ENCODE measurements around the gene IL1RL1.
"Not testable (repeated sequence)": the region's sequence is repeated elsewhere in the genome, so short reads cannot be mapped to it uniquely, and the experiment has no call there.

Gene IL1RL1

GRCh38 chr2:102294802-102295489, 16.4 kb upstream of the IL1RL1 start:
- no peak for DNase-seq

- peak; percentile 20 for DNase-seq
Observed at GRCh38 chr2:102295566-102295965, 15.8 kb upstream of the IL1RL1 start.

GRCh38 chr2:102296449-102296848, 14.9 kb upstream of the IL1RL1 start:
- no peak for DNase-seq

DNA sequence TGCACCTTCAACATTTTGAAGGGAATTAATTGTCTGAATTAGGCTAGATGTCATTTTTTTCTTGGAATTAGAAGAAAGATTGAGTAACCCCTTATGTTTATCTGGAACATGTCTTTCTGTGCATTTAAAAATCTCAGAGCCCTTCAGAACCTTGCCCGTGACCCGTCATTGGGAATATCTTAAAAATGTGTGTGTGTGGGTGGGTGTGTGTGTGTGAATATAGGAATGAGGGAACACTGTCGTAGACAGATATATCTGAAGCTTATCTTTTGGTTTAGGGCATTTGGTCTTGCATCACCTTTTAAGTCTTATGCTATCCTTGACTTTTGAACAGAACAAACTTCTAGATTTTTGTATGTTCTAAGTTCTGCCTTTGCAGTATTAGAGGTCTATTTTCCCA, 13.5 kb upstream of the IL1RL1 start:
- DNase-seq = peak; percentile 69

- peak; percentile 89 for DNase-seq
Observed at GRCh38 chr2:102301867-102302362, 9.4 kb upstream of the IL1RL1 start.

DNA sequence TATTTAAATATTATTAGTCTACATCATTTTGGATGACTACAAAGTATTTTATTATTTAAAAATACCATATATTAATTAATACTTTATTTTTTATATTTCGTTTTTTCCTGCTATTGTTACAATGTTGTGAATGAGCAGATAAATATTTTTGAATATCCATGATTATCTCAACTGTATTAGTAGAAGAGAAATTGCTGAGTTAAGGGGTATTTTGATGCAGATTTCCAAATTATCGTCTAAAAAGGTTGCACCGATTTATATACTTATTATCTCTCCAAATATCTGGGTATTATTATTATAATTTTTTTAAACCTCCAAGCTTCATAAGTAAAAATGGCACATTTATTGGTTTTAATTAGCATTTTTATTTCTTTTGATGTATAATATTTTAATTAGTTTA, 8.9 kb upstream of the IL1RL1 start:
- no peak for DNase-seq

- no peak for DNase-seq
Observed at GRCh38 chr2:102303589-102303988, 7.8 kb upstream of the IL1RL1 start.

GRCh38 chr2:102304268-102304667, 7.1 kb upstream of the IL1RL1 start:
- DNase-seq = no peak

DNA sequence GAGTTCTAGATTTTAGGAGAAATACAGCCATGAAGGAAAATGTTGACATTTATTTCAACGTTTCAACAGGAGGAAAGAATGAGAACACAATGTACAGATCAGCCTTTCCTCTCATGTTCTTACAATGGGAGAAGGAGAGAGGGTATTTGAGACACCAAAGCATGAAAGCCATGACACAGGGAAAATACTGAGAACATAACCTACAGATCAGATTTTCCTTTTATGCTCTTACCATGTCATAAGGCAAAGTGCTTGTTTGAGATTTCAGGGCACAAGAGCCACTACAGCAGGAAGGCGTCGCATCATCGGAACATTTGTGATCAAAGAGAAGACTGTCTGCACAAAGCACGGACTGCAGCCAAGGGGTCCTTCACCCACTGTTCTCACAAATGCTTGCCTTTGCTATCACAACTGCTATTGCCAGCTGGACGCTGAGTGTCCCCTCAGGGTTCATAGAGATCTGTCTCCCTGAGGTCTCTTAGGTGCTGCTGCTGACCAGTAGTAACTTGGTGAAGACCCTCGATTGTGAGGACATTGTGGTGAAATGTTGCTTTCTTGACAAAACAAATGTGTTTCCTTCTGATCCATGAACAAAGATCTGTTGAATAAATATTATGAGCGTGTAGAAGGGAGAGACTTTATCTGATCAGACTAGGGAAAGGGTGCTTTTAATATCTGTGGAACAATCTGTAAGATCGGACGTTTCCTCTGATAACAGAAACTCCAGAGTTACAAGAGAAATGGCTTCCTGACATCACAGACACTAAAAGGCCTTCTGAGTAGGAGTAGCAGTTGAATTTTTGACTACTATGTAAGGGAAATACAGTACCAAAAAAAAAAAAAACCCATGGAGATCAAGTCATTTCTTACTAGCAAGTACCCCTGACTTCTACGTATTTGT, 6.4 kb upstream of the IL1RL1 start:
- no peak for DNase-seq

DNA sequence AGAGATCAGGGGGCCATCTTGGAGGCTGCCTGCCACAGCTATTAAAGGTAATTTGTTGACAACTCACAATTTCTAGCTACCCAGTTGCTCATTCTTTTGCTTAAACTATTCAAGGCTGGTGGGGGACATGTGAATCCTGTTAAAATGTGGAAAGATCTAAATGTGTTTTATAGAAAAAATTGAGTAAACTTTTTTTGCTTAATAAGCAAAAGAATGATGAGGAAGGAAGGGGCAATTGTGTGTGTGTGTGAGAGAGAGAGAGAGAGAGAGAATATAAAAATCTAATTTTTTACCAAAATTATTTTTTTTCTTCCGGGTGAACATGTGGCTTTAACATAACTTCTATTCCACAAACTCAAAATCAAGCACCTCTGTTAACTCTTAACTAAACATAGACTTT, 5.2 kb upstream of the IL1RL1 start:
- DNase-seq = no peak

DNA sequence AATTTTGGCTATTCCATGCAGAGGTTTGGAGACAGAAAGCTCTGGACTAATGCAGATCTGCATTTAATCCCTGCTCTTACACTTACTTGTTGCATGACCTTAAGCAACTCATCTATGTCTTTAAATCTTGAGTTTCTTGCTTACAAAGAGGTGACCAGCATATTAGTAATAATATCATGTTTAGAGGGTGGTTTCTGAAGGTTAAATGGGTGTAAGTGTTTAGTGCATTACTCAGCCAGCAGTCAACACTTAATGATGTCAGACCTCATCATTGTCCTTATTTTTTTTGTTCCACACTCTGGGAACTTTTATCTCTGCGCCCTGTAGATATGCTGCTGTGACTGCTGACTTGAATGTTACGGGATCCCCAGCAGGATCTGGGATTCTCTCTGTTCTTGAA, 1.7 kb downstream of the IL1RL1 start:
- DNase-seq = no peak

- no peak for DNase-seq
Observed at GRCh38 chr2:102313471-102313870, 2.1 kb downstream of the IL1RL1 start.

DNA sequence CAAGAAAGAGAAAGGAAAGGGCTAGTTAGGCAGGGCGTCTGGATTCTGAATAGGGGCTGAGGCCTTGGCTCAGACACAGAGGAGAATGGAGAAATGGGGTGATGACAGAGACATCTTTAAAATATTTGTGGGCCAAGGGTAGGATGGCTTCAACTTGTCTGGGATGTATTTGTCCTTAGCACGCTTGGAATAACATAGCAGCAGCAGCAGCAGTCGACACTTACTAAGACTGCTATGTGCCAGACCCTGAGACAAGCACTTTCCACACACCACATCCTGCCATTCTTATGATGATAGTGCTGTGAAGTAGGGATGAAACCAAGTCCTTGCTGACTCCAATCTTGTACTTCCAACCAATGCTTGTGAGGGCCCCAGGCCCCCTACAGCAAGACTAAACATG, 2.6 kb downstream of the IL1RL1 start:
- no peak for DNase-seq

GRCh38 chr2:102315921-102316320, 4.6 kb downstream of the IL1RL1 start:
- DNase-seq = peak; percentile 53

DNA sequence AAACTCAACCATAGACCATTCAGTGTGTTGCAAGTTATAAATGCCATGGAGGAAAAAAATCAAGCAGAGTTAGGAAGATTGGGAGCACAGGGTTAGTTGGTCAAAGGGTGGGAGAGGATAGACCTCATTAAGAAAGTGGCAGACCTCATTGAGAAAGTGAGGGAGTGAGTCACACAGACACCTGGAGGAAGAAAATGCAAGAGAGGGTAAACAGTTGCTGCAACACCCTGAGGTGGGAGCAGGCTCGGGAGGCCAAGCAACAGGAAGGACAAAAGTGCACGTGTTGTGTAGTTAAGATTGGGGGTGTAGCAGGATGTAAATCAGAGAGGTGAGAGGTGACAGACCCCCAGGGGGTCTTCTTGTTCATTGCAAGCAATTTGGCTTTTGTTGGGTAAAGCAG, 6.4 kb downstream of the IL1RL1 start:
- DNase-seq = no peak

GRCh38 chr2:102318437-102318836, 7.1 kb downstream of the IL1RL1 start:
- no peak for DNase-seq

GRCh38 chr2:102321941-102322719, 10.8 kb downstream of the IL1RL1 start:
- no peak for DNase-seq

DNA sequence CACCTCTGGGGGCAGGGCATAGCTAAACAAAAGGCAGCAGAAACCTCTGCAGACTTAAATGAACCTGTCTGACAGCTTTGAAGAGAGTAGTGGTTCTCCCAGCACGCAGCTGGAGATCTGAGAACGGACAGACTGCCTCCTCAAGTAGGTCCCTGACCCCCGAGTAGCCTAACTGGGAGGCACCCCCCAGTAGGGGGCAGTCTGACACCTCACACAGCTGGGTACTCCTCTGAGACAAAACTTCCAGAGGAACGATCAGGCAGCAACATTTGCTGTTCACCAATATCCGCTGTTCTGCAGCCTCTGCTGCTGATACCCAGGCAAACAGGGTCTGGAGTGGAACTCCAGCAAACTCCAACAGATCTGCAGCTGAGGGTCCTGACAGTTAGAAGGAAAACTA, 13.6 kb downstream of the IL1RL1 start:
- DNase-seq = not testable (repeated sequence)

DNA sequence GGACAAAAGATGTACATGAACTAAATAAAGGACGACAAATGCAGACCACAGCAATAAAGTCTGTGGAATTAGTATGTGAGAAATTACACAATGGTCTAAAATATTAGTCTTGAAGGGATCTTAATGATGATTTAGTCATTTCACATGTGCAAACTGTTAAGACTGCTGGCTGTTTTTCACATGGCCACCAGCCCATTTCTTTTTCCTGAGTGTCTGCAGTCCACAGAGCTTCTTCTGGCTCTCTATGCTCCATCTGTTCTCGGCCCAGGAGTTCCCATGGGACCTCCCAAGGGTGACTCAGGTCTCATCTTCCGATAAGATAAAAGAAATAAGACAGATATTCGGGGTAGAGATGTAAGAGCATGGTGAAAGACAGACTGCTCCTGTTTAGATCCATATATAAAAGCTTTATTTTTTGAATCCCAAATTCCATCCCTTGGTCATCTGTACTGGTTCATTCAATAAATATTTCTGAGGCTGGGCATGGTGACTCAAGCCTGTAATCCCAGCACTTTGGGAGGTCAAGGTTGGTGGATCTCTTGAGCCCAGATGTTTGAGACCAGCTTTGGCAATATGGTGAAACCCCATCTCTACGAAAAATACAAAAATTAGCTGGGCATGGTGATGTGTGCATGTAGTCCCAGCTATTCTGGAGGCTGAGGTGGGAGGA, 20.1 kb downstream of the IL1RL1 start:
- DNase-seq = no peak

DNA sequence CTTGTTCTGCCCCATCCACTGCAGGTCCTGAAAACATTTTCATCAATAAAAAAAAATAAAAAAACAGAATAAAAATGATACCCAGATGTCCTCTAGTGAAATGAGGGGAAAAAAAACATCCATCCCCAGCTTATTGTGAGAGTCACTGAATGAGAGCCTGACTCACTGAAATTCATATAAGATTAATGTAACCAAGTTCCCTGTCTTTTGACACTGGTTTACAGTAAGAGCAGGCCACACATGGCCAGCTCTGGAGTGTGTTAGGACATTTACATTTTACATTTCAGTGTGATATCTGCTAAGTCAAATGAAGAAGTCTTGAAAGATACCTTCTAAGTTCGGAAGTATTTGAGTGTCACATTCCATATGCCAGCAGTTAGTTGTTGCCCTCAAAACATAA, 23.1 kb downstream of the IL1RL1 start:
- DNase-seq = peak; percentile 57

DNA sequence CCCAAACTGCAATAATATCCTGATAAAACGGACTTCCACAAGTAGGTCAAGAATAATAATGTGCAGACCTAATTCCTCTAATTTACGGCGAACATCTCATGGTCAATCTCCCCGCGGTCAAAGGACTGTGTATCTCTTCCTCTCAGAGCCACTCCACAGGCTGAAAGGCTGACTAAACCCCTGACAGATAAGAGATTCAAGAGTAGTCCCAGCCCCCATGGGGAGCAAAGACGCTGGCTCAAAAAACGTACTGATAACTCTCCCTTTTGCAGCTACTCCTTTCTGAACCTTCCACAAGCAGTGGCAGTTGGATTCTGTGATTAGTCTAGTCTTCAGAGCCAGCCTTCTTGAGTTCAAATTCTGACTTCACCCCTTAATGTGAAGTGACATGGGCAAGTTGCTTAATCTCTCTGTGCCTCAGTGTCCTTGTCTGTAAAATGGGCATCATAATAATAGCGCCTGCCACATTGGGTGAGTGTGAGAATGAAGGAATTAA, 24.6 kb downstream of the IL1RL1 start:
- peak; percentile 99 for DNase-seq

GRCh38 chr2:102336502-102336945, 25.2 kb downstream of the IL1RL1 start:
- DNase-seq = no peak
